Activated naive CD4-positive, alpha-beta T cell treated with anti-CD3 and anti-CD28 coated beads for 36 hours (primary cell): ENCODE data around the gene SRSF3. TPM values are rescaled to one million over a fixed set of nuclear protein-coding genes. Genes with fewer than 3 reads are reported as not detected.
"Not testable (repeated sequence)": the region's sequence is repeated elsewhere in the genome, so short reads cannot be mapped to it uniquely, and the experiment has no call there.

ENCODE experiments used
- CTCF ChIA-PET: fragments of 350-600 bp; sonication (Branson Sonifier 250); formaldehyde crosslinking; loops from one replicate; lab custom pipeline; 2021; ENCODE audit warnings: antibody characterized with exemption; lab: Charles Lee
- DNase-seq: peaks from one replicate; pipeline ENCODE4 v3.0.0-alpha.2; 2020
- H3K27ac Mint-ChIP-seq: one replicate; pipeline ENCODE4 v1.8.0; 2021; ENCODE audit warnings: mild to moderate bottlenecking, mixed read lengths
- H3K27me3 Mint-ChIP-seq: one replicate; pipeline ENCODE4 v1.8.0; 2021; ENCODE audit warnings: low read depth, mixed read lengths
- H3K36me3 Mint-ChIP-seq: one replicate; pipeline ENCODE4 v1.8.0; 2021; ENCODE audit warnings: low read depth, mixed read lengths
- H3K4me1 Mint-ChIP-seq: one replicate; pipeline ENCODE4 v1.8.0; 2021; ENCODE audit warnings: low read depth, mixed read lengths
- H3K4me3 Mint-ChIP-seq: one replicate; pipeline ENCODE4 v1.8.0; 2021; ENCODE audit warnings: mild to moderate bottlenecking, moderate library complexity, mixed read lengths
- H3K9me3 Mint-ChIP-seq: one replicate; pipeline ENCODE4 v1.8.0; 2021; ENCODE audit warnings: mixed read lengths
- intact Hi-C: fragments of 100-400 bp; cut with micrococcal nuclease; formaldehyde crosslinking; loops from one replicate; pipeline ENCODE4 v1.15.1; 2023
- total RNA-seq, 2 experiments: library from RNA; stranded (reverse); gene quantifications; one replicate each; pipeline ENCODE4 v1.2.3, GENCODE V29; 2021

Gene SRSF3
- total RNA-seq, 2 experiments from 2014 or later: 250 to 269 TPM

- intact Hi-C loops: no loop called here
- no peak overlapping the region for H3K4me3 Mint-ChIP-seq
- H3K36me3 Mint-ChIP-seq: peaks cover 71% of the 10 kb centered on the region
- H3K9me3 Mint-ChIP-seq: no peaks in the 10 kb centered on the region
- H3K27ac Mint-ChIP-seq: peak overlapping the region; percentile 88
- H3K27me3 Mint-ChIP-seq: no peaks in the 10 kb centered on the region
- CTCF ChIA-PET: interaction anchor here (1.2 to 1.7 kb wide), 5 partner anchors 11 to 159 kb away, joined by 3 to 8 read pairs (median 5); no protein-coding TSS in a partner anchor
- peaks cover 62% of the 10 kb centered on the region for H3K4me1 Mint-ChIP-seq
- DNase-seq: no peak
Observed at GRCh38 chr6:36608788-36609563, 14.8 kb downstream of the SRSF3 start.

- no peak for DNase-seq
- intact Hi-C loops: no loop called here
- H3K27ac Mint-ChIP-seq: peak overlapping the region; percentile 88
- H3K27me3 Mint-ChIP-seq: no peaks in the 10 kb centered on the region
- peaks cover 56% of the 10 kb centered on the region for H3K4me1 Mint-ChIP-seq
- no peaks in the 10 kb centered on the region for H3K9me3 Mint-ChIP-seq
- CTCF ChIA-PET: interaction anchor here (1.2 to 1.7 kb wide), 4 partner anchors 115 to 158 kb away, joined by 3 to 6 read pairs (median 4); no protein-coding TSS in a partner anchor
- H3K4me3 Mint-ChIP-seq: no peak overlapping the region
- H3K36me3 Mint-ChIP-seq: peaks cover 67% of the 10 kb centered on the region
Observed at GRCh38 chr6:36609582-36609981, 15.4 kb downstream of the SRSF3 start.

- H3K27ac Mint-ChIP-seq: peak overlapping the region; percentile 88
- intact Hi-C loops: loop anchor here (10.0 kb wide), 1 partner anchor 405 kb away; no protein-coding TSS in a partner anchor
- peaks cover 64% of the 10 kb centered on the region for H3K36me3 Mint-ChIP-seq
- CTCF ChIA-PET: interaction anchor here (1.7 to 2.8 kb wide), 2 partner anchors 149 to 158 kb away, joined by 5 to 9 read pairs; no protein-coding TSS in a partner anchor
- H3K4me3 Mint-ChIP-seq: no peak overlapping the region
- H3K27me3 Mint-ChIP-seq: no peaks in the 10 kb centered on the region
- H3K4me1 Mint-ChIP-seq: peaks cover 56% of the 10 kb centered on the region
- no peak for DNase-seq
- H3K9me3 Mint-ChIP-seq: no peaks in the 10 kb centered on the region
Observed at GRCh38 chr6:36610041-36610955, 16.1 kb downstream of the SRSF3 start.

- Mint-ChIP-seq H3K27me3 (no peaks in the 10 kb centered on the region), H3K36me3 (peaks cover 61% of the 10 kb centered on the region), H3K4me3 (no peak overlapping the region), H3K9me3 (no peaks in the 10 kb centered on the region), H3K27ac (peak overlapping the region; percentile 87), H3K4me1 (peaks cover 52% of the 10 kb centered on the region)
- DNase-seq: no peak
- intact Hi-C loops: loop anchor here (10.0 kb wide), 1 partner anchor 404 kb away; no protein-coding TSS in a partner anchor
- CTCF ChIA-PET: interaction anchor here (0.6 to 2.8 kb wide), 2 partner anchors 17 to 149 kb away, joined by 3 to 9 read pairs; no protein-coding TSS in a partner anchor
Observed at GRCh38 chr6:36610956-36611336, 16.8 kb downstream of the SRSF3 start.

- H3K4me1 Mint-ChIP-seq: peaks cover 47% of the 10 kb centered on the region
- DNase-seq, H3K9me3 Mint-ChIP-seq, H3K4me3 Mint-ChIP-seq, H3K27me3 Mint-ChIP-seq: not testable (repeated sequence)
- intact Hi-C loops: loop anchor here (10.0 kb wide), 1 partner anchor 403 kb away; no protein-coding TSS in a partner anchor
- CTCF ChIA-PET: interaction anchor here (0.6 to 2.8 kb wide), 4 partner anchors 16 to 148 kb away, joined by 3 to 9 read pairs (median 3); no protein-coding TSS in a partner anchor
- peaks cover 55% of the 10 kb centered on the region for H3K36me3 Mint-ChIP-seq
- peak overlapping the region; percentile 61 for H3K27ac Mint-ChIP-seq
Observed at GRCh38 chr6:36611679-36612078, 17.5 kb downstream of the SRSF3 start.

GRCh38 chr6:36612101-36612625 is 18.0 kb downstream of the SRSF3 start:
- peaks cover 47% of the 10 kb centered on the region for H3K4me1 Mint-ChIP-seq
- CTCF ChIA-PET: interaction anchor here (0.6 to 2.8 kb wide), 3 partner anchors 64 to 147 kb away, joined by 3 to 9 read pairs (median 3); no protein-coding TSS in a partner anchor
- peaks cover 52% of the 10 kb centered on the region for H3K36me3 Mint-ChIP-seq
- H3K27ac Mint-ChIP-seq: peak overlapping the region; percentile 61
- no peaks in the 10 kb centered on the region for H3K9me3 Mint-ChIP-seq
- no peak overlapping the region for H3K4me3 Mint-ChIP-seq
- H3K27me3 Mint-ChIP-seq: no peaks in the 10 kb centered on the region
- no peak for DNase-seq
- intact Hi-C loops: loop anchor here (10.0 kb wide), 1 partner anchor 403 kb away; no protein-coding TSS in a partner anchor

GRCh38 chr6:36613200-36613995 is 19.2 kb downstream of the SRSF3 start:
- no peaks in the 10 kb centered on the region for H3K27me3 Mint-ChIP-seq
- no peaks in the 10 kb centered on the region for H3K9me3 Mint-ChIP-seq
- CTCF ChIA-PET: no interaction called here
- H3K4me1 Mint-ChIP-seq: peaks cover 34% of the 10 kb centered on the region
- no peak overlapping the region for H3K27ac Mint-ChIP-seq
- no peak overlapping the region for H3K4me3 Mint-ChIP-seq
- intact Hi-C loops: loop anchor here (10.0 kb wide), 1 partner anchor 401 kb away; no protein-coding TSS in a partner anchor
- DNase-seq: no peak
- peaks cover 40% of the 10 kb centered on the region for H3K36me3 Mint-ChIP-seq

GRCh38 chr6:36615018-36615761 is 21.0 kb downstream of the SRSF3 start:
- H3K27ac Mint-ChIP-seq: peak overlapping the region; percentile 79
- H3K9me3 Mint-ChIP-seq: no peaks in the 10 kb centered on the region

GRCh38 chr6:36616893-36617521 is 22.8 kb downstream of the SRSF3 start:
- Mint-ChIP-seq H3K27ac (no peak overlapping the region), H3K9me3 (no peaks in the 10 kb centered on the region), H3K27me3 (no peaks in the 10 kb centered on the region), H3K4me1 (peaks cover 12% of the 10 kb centered on the region), H3K36me3 (peaks cover 15% of the 10 kb centered on the region), H3K4me3 (no peak overlapping the region)
- CTCF ChIA-PET: interaction anchor here (0.6 to 3.6 kb wide), 6 partner anchors 96 to 166 kb away, joined by 4 to 25 read pairs (median 18); no protein-coding TSS in a partner anchor
- intact Hi-C loops: loop anchor here (5.0 to 10.0 kb wide), 2 partner anchors 235 to 398 kb away; no protein-coding TSS in a partner anchor
- DNase-seq: no peak

More at GRCh38 chr6:36615018-36615761, 21.0 kb downstream of the SRSF3 start:
- CTCF ChIA-PET: interaction anchor here (0.6 to 3.6 kb wide), 37 partner anchors 8 to 403 kb away, joined by 3 to 25 read pairs (median 5); no protein-coding TSS in a partner anchor
- Mint-ChIP-seq H3K36me3 (peaks cover 23% of the 10 kb centered on the region), H3K27me3 (no peaks in the 10 kb centered on the region), H3K4me1 (peaks cover 20% of the 10 kb centered on the region), H3K4me3 (no peak overlapping the region)
- DNase-seq: peak; percentile 64
- intact Hi-C loops: loop anchor here (1.0 to 10.0 kb wide), 8 partner anchors 8 to 400 kb away; no protein-coding TSS in a partner anchor
